ENCODE results near the gene TM9SF4.

Gene TM9SF4, protein sequence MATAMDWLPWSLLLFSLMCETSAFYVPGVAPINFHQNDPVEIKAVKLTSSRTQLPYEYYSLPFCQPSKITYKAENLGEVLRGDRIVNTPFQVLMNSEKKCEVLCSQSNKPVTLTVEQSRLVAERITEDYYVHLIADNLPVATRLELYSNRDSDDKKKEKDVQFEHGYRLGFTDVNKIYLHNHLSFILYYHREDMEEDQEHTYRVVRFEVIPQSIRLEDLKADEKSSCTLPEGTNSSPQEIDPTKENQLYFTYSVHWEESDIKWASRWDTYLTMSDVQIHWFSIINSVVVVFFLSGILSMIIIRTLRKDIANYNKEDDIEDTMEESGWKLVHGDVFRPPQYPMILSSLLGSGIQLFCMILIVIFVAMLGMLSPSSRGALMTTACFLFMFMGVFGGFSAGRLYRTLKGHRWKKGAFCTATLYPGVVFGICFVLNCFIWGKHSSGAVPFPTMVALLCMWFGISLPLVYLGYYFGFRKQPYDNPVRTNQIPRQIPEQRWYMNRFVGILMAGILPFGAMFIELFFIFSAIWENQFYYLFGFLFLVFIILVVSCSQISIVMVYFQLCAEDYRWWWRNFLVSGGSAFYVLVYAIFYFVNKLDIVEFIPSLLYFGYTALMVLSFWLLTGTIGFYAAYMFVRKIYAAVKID

DNA sequence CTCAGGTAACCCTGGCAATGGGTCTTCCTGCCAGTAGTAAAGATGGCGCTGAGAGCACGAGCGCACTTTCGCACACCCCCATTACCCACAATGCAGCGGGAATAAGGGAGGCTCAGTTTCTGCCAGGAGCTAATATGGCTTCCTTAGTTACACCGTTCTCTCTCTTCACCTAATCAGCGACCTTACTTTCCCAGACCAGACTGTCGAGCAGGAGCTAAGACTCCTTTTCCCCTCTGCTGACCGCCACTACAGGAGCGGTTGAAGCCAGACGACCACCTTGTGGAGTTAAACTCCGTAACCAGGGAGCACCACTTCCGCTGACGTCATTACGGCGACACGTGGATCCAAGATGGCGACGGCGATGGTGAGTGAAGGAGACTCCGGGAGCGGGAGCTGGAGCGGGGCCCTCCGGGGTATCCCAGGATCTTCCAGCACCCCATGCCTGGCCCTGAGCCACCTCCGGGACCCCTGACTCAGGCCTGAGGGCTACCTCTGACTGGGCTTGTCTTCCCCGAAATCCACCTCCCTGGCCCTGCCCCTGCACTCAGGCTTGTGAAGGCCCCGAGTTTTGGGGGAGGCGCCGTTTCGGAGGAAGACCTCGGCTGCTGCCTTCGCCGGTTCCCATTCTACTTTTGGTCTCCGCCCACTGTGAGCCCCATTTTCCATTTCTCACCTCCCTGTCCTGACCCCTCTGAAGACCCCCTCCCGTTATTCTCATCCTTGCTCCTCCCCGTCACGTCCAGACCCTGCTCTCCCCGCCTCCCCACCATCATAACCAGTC lies at the start of gene TM9SF4:
TM9SF4 (plus strand) TSS at position 323 of the 781 bp plus-strand sequence; CDS start at position 350, 27 bp downstream.
- TF ChIP-seq EP300 (IDR thresholded peaks at IDR 0.05; ENCODE audit: borderline replicate concordance) (no peak), YY1 (IDR thresholded peaks at IDR 0.05; ENCODE audit: low read depth) (peak; percentile 99), EGR1 (IDR thresholded peaks at IDR 0.05) (peak; percentile 94), RAD21 (IDR thresholded peaks at IDR 0.05; ENCODE audit: low read depth) (no peak), CREB1 (IDR thresholded peaks at IDR 0.05; ENCODE audit: low read depth) (peak; percentile 80), NFIC (IDR thresholded peaks at IDR 0.05) (0 out of 2 replicates have a peak, but pooled peaks have one; percentile 4), CEBPB (IDR thresholded peaks at IDR 0.05) (no peak), TAF1 (IDR thresholded peaks at IDR 0.05; ENCODE audit: low read depth) (peak; percentile 98), TCF12 (IDR thresholded peaks at IDR 0.05; ENCODE audit: low read depth) (peak; percentile 56; the same call in 1 of the 2 replicates), ZBTB7A (IDR thresholded peaks at IDR 0.05; ENCODE audit: low read depth) (no peak; the same call in 1 of the 2 replicates), FOXM1 (IDR thresholded peaks at IDR 0.05; ENCODE audit: borderline replicate concordance, low read depth) (no peak), TEAD4 (IDR thresholded peaks at IDR 0.05) (no peak)
- TF ChIP-seq, protein P1, sequence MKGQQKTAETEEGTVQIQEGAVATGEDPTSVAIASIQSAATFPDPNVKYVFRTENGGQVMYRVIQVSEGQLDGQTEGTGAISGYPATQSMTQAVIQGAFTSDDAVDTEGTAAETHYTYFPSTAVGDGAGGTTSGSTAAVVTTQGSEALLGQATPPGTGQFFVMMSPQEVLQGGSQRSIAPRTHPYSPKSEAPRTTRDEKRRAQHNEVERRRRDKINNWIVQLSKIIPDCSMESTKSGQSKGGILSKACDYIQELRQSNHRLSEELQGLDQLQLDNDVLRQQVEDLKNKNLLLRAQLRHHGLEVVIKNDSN (IDR thresholded peaks at IDR 0.05), result peak; percentile 86
- TF ChIP-seq, protein P2, sequence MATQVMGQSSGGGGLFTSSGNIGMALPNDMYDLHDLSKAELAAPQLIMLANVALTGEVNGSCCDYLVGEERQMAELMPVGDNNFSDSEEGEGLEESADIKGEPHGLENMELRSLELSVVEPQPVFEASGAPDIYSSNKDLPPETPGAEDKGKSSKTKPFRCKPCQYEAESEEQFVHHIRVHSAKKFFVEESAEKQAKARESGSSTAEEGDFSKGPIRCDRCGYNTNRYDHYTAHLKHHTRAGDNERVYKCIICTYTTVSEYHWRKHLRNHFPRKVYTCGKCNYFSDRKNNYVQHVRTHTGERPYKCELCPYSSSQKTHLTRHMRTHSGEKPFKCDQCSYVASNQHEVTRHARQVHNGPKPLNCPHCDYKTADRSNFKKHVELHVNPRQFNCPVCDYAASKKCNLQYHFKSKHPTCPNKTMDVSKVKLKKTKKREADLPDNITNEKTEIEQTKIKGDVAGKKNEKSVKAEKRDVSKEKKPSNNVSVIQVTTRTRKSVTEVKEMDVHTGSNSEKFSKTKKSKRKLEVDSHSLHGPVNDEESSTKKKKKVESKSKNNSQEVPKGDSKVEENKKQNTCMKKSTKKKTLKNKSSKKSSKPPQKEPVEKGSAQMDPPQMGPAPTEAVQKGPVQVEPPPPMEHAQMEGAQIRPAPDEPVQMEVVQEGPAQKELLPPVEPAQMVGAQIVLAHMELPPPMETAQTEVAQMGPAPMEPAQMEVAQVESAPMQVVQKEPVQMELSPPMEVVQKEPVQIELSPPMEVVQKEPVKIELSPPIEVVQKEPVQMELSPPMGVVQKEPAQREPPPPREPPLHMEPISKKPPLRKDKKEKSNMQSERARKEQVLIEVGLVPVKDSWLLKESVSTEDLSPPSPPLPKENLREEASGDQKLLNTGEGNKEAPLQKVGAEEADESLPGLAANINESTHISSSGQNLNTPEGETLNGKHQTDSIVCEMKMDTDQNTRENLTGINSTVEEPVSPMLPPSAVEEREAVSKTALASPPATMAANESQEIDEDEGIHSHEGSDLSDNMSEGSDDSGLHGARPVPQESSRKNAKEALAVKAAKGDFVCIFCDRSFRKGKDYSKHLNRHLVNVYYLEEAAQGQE (IDR thresholded peaks at IDR 0.05; ENCODE audit: low read depth), result no peak
- TF ChIP-seq, protein P3, sequence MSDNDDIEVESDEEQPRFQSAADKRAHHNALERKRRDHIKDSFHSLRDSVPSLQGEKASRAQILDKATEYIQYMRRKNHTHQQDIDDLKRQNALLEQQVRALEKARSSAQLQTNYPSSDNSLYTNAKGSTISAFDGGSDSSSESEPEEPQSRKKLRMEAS (IDR thresholded peaks at IDR 0.05), result peak; percentile 88

DNA sequence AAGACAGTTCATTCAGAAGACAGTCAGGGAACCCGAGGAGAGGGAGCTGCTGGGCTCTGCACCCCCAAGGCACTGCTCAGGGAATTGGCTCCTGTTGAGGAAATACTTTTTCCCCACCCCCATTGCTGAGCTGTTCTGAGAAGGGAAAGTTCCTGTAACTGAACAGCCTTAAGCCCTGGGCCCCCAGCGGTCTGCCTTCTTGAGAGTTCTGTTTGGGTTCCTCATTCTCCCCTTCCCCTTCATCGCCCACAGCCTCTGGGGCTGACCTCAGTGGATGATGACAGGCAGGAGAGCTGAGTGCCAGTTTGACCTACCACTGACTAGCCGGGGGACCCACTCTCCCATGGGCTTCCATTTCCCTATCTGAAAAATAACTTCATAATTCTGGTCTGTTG lies 46.7 kb upstream of the TM9SF4 start:
- TF ChIP-seq RAD21 (IDR thresholded peaks at IDR 0.05; ENCODE audit: low read depth) (no peak), TAF1 (IDR thresholded peaks at IDR 0.05; ENCODE audit: low read depth) (no peak), EP300 (IDR thresholded peaks at IDR 0.05; ENCODE audit: borderline replicate concordance) (no peak), FOXM1 (IDR thresholded peaks at IDR 0.05; ENCODE audit: borderline replicate concordance, low read depth) (no peak), TCF12 (IDR thresholded peaks at IDR 0.05; ENCODE audit: low read depth) (no peak), YY1 (IDR thresholded peaks at IDR 0.05; ENCODE audit: low read depth) (no peak), CREB1 (IDR thresholded peaks at IDR 0.05; ENCODE audit: low read depth) (no peak), NFIC (IDR thresholded peaks at IDR 0.05) (no peak), TEAD4 (IDR thresholded peaks at IDR 0.05) (no peak), CEBPB (IDR thresholded peaks at IDR 0.05) (no peak), EGR1 (IDR thresholded peaks at IDR 0.05) (no peak), ZBTB7A (IDR thresholded peaks at IDR 0.05; ENCODE audit: low read depth) (no peak)
- TF ChIP-seq, protein P1 (IDR thresholded peaks at IDR 0.05), result no peak
- TF ChIP-seq, protein P3 (IDR thresholded peaks at IDR 0.05), result no peak
- TF ChIP-seq, protein P2 (IDR thresholded peaks at IDR 0.05; ENCODE audit: low read depth), result no peak

DNA sequence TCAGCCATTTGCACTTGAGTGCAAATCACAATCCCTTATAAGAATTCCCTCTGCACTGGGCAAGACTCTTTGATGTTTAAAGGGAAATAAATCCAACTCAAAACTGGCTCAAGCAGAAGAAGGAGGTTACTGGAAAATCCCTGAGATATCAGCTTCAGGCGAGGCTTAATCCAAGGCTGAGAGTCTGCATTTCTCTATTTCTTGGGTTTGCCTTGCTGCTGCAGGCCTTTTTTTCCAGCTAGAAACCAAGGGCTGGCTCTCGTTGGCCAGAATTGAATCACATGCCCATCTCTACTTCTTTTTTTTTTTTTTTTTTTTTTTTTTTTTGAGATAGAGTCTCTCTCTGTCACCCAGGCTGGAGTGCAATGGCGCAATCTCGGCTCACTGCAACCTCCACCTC lies 45.8 kb upstream of the TM9SF4 start:
- TF ChIP-seq TCF12 (IDR thresholded peaks at IDR 0.05; ENCODE audit: low read depth) (no peak), NFIC (IDR thresholded peaks at IDR 0.05) (no peak), ZBTB7A (IDR thresholded peaks at IDR 0.05; ENCODE audit: low read depth) (no peak), CEBPB (IDR thresholded peaks at IDR 0.05) (no peak), FOXM1 (IDR thresholded peaks at IDR 0.05; ENCODE audit: borderline replicate concordance, low read depth) (no peak), YY1 (IDR thresholded peaks at IDR 0.05; ENCODE audit: low read depth) (no peak), RAD21 (IDR thresholded peaks at IDR 0.05; ENCODE audit: low read depth) (no peak), TEAD4 (IDR thresholded peaks at IDR 0.05) (no peak), CREB1 (IDR thresholded peaks at IDR 0.05; ENCODE audit: low read depth) (no peak), TAF1 (IDR thresholded peaks at IDR 0.05; ENCODE audit: low read depth) (no peak), EGR1 (IDR thresholded peaks at IDR 0.05) (no peak), EP300 (IDR thresholded peaks at IDR 0.05; ENCODE audit: borderline replicate concordance) (no peak)
- TF ChIP-seq, protein P3 (IDR thresholded peaks at IDR 0.05), result no peak
- TF ChIP-seq, protein P1 (IDR thresholded peaks at IDR 0.05), result no peak
- TF ChIP-seq, protein P2 (IDR thresholded peaks at IDR 0.05; ENCODE audit: low read depth), result no peak

Measured in Ishikawa (cell line).